H1 (cell line): ENCODE results near the gene KIF5C. TPM values are rescaled to one million over a fixed set of nuclear protein-coding genes. Genes with fewer than 3 reads are reported as not detected.

Source experiments
- CTCF ChIA-PET: fragments of 300-600 bp; sonication (Branson Sonifier 250); formaldehyde crosslinking; loops from one replicate; lab custom pipeline; 2021; ENCODE audit not compliant: partially characterized antibody; lab: Charles Lee
- POLR2A ChIA-PET: fragments of 300-600 bp; sonication (Branson Sonifier 250); formaldehyde crosslinking; loops from one replicate; lab custom pipeline; 2021; ENCODE audit warnings: inconsistent platforms; ENCODE audit not compliant: partially characterized antibody; lab: Charles Lee
- DNase-seq, 2 experiments: peaks; one replicate each; pipeline versions ENCODE4 v3.0.0 to v3.0.0-alpha.2; 2010 to 2022; ENCODE audit warnings: low spot score in 2 of 2, low read depth in 1 of 2, mixed read lengths in 1 of 2
- FAIRE-seq: peaks from 2 replicates; lab custom pipeline; 2011; peaks lifted over from hg19 to GRCh38; lab: Jason Lieb, UNC
- H2AFZ ChIP-seq: 2 replicates; pipeline ENCODE4 v1.8.1; 2012; ENCODE audit warnings: low read length, inconsistent platforms
- H2AK5ac ChIP-seq: 2 replicates; pipeline ENCODE4 v1.6.1; 2013; ENCODE audit warnings: low read depth, low read length
- H2BK120ac ChIP-seq: replicated peaks from 2 replicates; pipeline ENCODE3; 2013; ENCODE audit warnings: low read depth, low read length, inconsistent platforms
- H2BK12ac ChIP-seq: 2 replicates; pipeline ENCODE4 v1.6.1; 2013; ENCODE audit warnings: low read depth, low read length
- H2BK15ac ChIP-seq: 2 replicates; pipeline ENCODE4 v1.6.1; 2013; ENCODE audit warnings: low read length
- H2BK20ac ChIP-seq: 2 replicates; pipeline ENCODE4 v1.6.1; 2013; ENCODE audit warnings: low read length
- H2BK5ac ChIP-seq: 2 replicates; pipeline ENCODE4 v1.6.1; 2013; ENCODE audit warnings: low read depth, low read length
- H3K14ac ChIP-seq: 2 replicates; pipeline ENCODE4 v1.6.1; 2013; ENCODE audit warnings: inconsistent platforms; ENCODE audit not compliant: insufficient read length
- H3K18ac ChIP-seq: 2 replicates; pipeline ENCODE4 v1.6.1; 2013; ENCODE audit warnings: low read length; ENCODE audit errors: extremely low read depth
- H3K23ac ChIP-seq: 2 replicates; pipeline ENCODE4 v1.6.1; 2013; ENCODE audit warnings: inconsistent platforms; ENCODE audit not compliant: insufficient read length
- H3K23me2 ChIP-seq: 2 replicates; pipeline ENCODE4 v1.6.1; 2013; ENCODE audit warnings: low read depth, low read length
- H3K27ac ChIP-seq: 2 replicates; pipeline ENCODE4 v1.6.1; 2011; ENCODE audit warnings: low read depth, low read length, inconsistent platforms
- H3K27me3 ChIP-seq, 4 experiments: replicated peaks in 1 of 4; 1 replicate in 1 of 4; 2 replicates in 3 of 4; pipeline versions ENCODE4 v1.6.1 to v1.8.1; 2011 to 2013; ENCODE audit warnings: low read length in 3 of 4, mild to moderate bottlenecking in 3 of 4, inconsistent platforms in 2 of 4, mixed read lengths in 2 of 4, moderate library complexity in 1 of 4; ENCODE audit not compliant: control insufficient read depth in 3 of 4, insufficient read depth in 3 of 4; ENCODE audit errors: extremely low read depth in 1 of 4
- H3K36me3 ChIP-seq, 4 experiments: 2 replicates each; pipeline versions ENCODE4 v1.6.1 to v1.8.1; 2011 to 2013; ENCODE audit warnings: mild to moderate bottlenecking in 4 of 4, low read length in 3 of 4, moderate library complexity in 2 of 4, control low read depth in 1 of 4, inconsistent platforms in 1 of 4; ENCODE audit not compliant: insufficient read depth in 4 of 4, control insufficient read depth in 2 of 4
- H3K4ac ChIP-seq: replicated peaks from 2 replicates; pipeline ENCODE3; 2013; ENCODE audit warnings: low read length, low read depth, mixed read lengths, inconsistent platforms; ENCODE audit not compliant: insufficient read length
- H3K4me1 ChIP-seq, 4 experiments: replicated peaks in 1 of 4; 1 replicate in 1 of 4; 2 replicates in 3 of 4; pipeline versions ENCODE4 v1.6.1 to v1.8.1; 2011 to 2013; ENCODE audit warnings: low read length in 3 of 4, inconsistent platforms in 2 of 4, mixed read lengths in 1 of 4; ENCODE audit not compliant: insufficient read depth in 4 of 4, control insufficient read depth in 3 of 4
- H3K4me2 ChIP-seq, 2 experiments: 2 replicates each; pipeline versions ENCODE4 v1.6.1 to v1.8.1; 2011 to 2013; ENCODE audit warnings: low read depth in 2 of 2, low read length in 2 of 2, control low read depth in 1 of 2, inconsistent platforms in 1 of 2, mild to moderate bottlenecking in 1 of 2; ENCODE audit not compliant: insufficient read depth in 1 of 2
- H3K4me3 ChIP-seq, 4 experiments: fragments of 200-600, 300-600 bp in 1 of 4; sonication (generic), shearing (Covaris generic), sonication (Bioruptor Twin) in 1 of 4; 2 replicates each; pipeline versions ENCODE4 v1.5.1 to v1.8.1; 2011 to 2016; ENCODE audit warnings: low read length in 4 of 4, low read depth in 3 of 4, control low read depth in 2 of 4, inconsistent platforms in 2 of 4, mild to moderate bottlenecking in 2 of 4, mixed read lengths in 1 of 4, moderate library complexity in 1 of 4; ENCODE audit not compliant: insufficient read depth in 2 of 4; ENCODE audit errors: extremely low read depth in 1 of 4
- H3K56ac ChIP-seq: replicated peaks from 2 replicates; pipeline ENCODE3; 2013; ENCODE audit warnings: low read depth, mild to moderate bottlenecking, mixed read lengths, low read length, inconsistent platforms; ENCODE audit not compliant: insufficient read length
- H3K79me1 ChIP-seq: 2 replicates; pipeline ENCODE4 v1.6.1; 2013; ENCODE audit warnings: low read depth, low read length, control low read depth
- H3K79me2 ChIP-seq, 2 experiments: 2 replicates each; pipeline versions ENCODE4 v1.6.1 to v1.8.1; 2012 to 2013; ENCODE audit warnings: low read length in 2 of 2, mild to moderate bottlenecking in 2 of 2, inconsistent platforms in 1 of 2; ENCODE audit not compliant: insufficient read depth in 2 of 2, control insufficient read depth in 1 of 2
- H3K9ac ChIP-seq, 4 experiments: replicated peaks in 1 of 4; 1 replicate in 1 of 4; 2 replicates in 3 of 4; pipeline versions ENCODE4 v1.6.1 to v1.8.1; 2011 to 2013; ENCODE audit warnings: low read depth in 3 of 4, low read length in 3 of 4, control low read depth in 2 of 4, mild to moderate bottlenecking in 2 of 4, moderate library complexity in 2 of 4, inconsistent platforms in 1 of 4; ENCODE audit errors: extremely low read depth in 1 of 4
- H3K9me3 ChIP-seq, 2 experiments: 2 replicates each; pipeline versions ENCODE4 v1.6.1 to v1.8.1; 2012 to 2013; ENCODE audit warnings: mild to moderate bottlenecking in 2 of 2, moderate library complexity in 2 of 2, control low read depth in 1 of 2, inconsistent platforms in 1 of 2, low read depth in 1 of 2, low read length in 1 of 2, mixed read lengths in 1 of 2; ENCODE audit not compliant: insufficient read depth in 2 of 2
- H4K20me1 ChIP-seq, 2 experiments: replicated peaks in 1 of 2; 2 replicates each; pipeline versions ENCODE3 to v1.8.1; 2011 to 2013; ENCODE audit warnings: inconsistent platforms in 2 of 2, low read length in 2 of 2, mild to moderate bottlenecking in 1 of 2; ENCODE audit not compliant: insufficient read depth in 2 of 2, control insufficient read depth in 1 of 2
- H4K5ac ChIP-seq: 2 replicates; pipeline ENCODE4 v1.6.1; 2013; ENCODE audit warnings: low read length, low read depth, mixed read lengths, inconsistent platforms; ENCODE audit not compliant: insufficient read length
- H4K8ac ChIP-seq: 2 replicates; pipeline ENCODE4 v1.8.0; 2013; ENCODE audit warnings: mild to moderate bottlenecking, moderate library complexity, low read length, inconsistent platforms; ENCODE audit not compliant: insufficient read depth; ENCODE audit errors: extremely low read depth
- H4K91ac ChIP-seq: replicated peaks from 2 replicates; pipeline ENCODE3; 2013; ENCODE audit warnings: low read length, mixed read lengths, inconsistent platforms; ENCODE audit not compliant: insufficient read length
- ATF2 ChIP-seq: IDR thresholded peaks from 2 replicates; pipeline ENCODE4 v1.6.1; 2012; ENCODE audit warnings: low read length, inconsistent platforms
- CEBPB ChIP-seq: IDR thresholded peaks from 2 replicates; pipeline ENCODE4 v1.6.1; 2012; ENCODE audit warnings: low read depth, low read length
- EP300 ChIP-seq, 2 experiments: IDR thresholded peaks; 1 replicate in 1 of 2; 2 replicates in 1 of 2; pipeline ENCODE4 v1.6.1; 2011 to 2012; ENCODE audit warnings: low read depth in 2 of 2, low read length in 2 of 2, mild to moderate bottlenecking in 2 of 2, borderline replicate concordance in 1 of 2, inconsistent platforms in 1 of 2, moderate library complexity in 1 of 2
- KDM4A ChIP-seq: IDR thresholded peaks from one replicate; pipeline ENCODE4 v1.7.1; 2012; ENCODE audit warnings: low read depth, mild to moderate bottlenecking, moderate library complexity, low read length, inconsistent platforms; ENCODE audit not compliant: severe bottlenecking
- PHF8 ChIP-seq: fragments of 200-600 bp; sonication (generic); conservative IDR thresholded peaks from 2 replicates; pipeline ENCODE4 v1.7.1; 2012; ENCODE audit warnings: low read depth, mild to moderate bottlenecking, inconsistent platforms, low read length, moderate library complexity
- SRF ChIP-seq: IDR thresholded peaks from 2 replicates; pipeline ENCODE4 v1.6.1; 2011; ENCODE audit warnings: mild to moderate bottlenecking, low read depth, low read length, moderate library complexity
- SUZ12 ChIP-seq: fragments of 200-600 bp; sonication (generic); IDR thresholded peaks from 2 replicates; pipeline ENCODE4 v1.6.1; 2012; ENCODE audit warnings: mild to moderate bottlenecking, inconsistent platforms, low read length, moderate library complexity, mixed read lengths
- TAF1 ChIP-seq: IDR thresholded peaks from 2 replicates; pipeline ENCODE4 v1.6.1; 2011; ENCODE audit warnings: mild to moderate bottlenecking, low read depth, low read length
- TAF7 ChIP-seq: optimal IDR thresholded peaks from 2 replicates; pipeline ENCODE3; 2011; ENCODE audit warnings: low read depth, mild to moderate bottlenecking, inconsistent platforms, low read length, moderate library complexity, borderline replicate concordance
- YY1 ChIP-seq: IDR thresholded peaks from 2 replicates; pipeline ENCODE4 v1.6.1; 2011; ENCODE audit warnings: low read depth, mild to moderate bottlenecking, low read length
- ZNF274 ChIP-seq: IDR thresholded peaks from 2 replicates; pipeline ENCODE4 v1.7.0; 2012; ENCODE audit warnings: low read length, borderline replicate concordance; ENCODE audit errors: extremely low read depth
- WGBS, 2 experiments: shearing (Covaris generic) in 1 of 2; methylation state at CpG; one replicate each; pipeline versions ENCODE4 v1.1.6 to v1.1.7; 2013 to 2015; ENCODE audit warnings: low lambda C conversion rate in 2 of 2, mixed read lengths in 2 of 2, inconsistent platforms in 1 of 2, low coverage in 1 of 2, missing lambda C conversion rate in 1 of 2; ENCODE audit not compliant: insufficient replicate concordance in 2 of 2, insufficient coverage in 1 of 2, insufficient read length in 1 of 2; ENCODE audit errors: extremely low coverage in 1 of 2, missing lambda C conversion rate in 1 of 2; 5-methylcytosine and 5-hydroxymethylcytosine counted together
- polyA plus RNA-seq, 7 experiments: library from polyadenylated mRNA; depleted of rRNA in 3 of 7; stranded (reverse) in 5 of 7; unstranded in 2 of 7; fragments of >200 nt in 5 of 7; fragments of 200-250 nt in 2 of 7; gene quantifications; 1 replicate in 5 of 7; 2 replicates in 1 of 7; 4 replicates in 1 of 7; pipeline versions ENCODE4 v1.2.1 to v1.2.3, GENCODE V29; 2011 to 2013; ENCODE audit warnings: missing spikeins in 2 of 7, mixed read lengths in 2 of 7
- total RNA-seq: library from RNA; stranded (reverse); fragmentation: NEBNext Ultra II Directional; extraction: Animal tissue kit (Norgen Biotek cat#: 25700); gene quantifications from 2 replicates; pipeline ENCODE4 v1.2.1, GENCODE V29; 2021
- TF ChIP-seq, protein P1 (sequence below): IDR thresholded peaks from 2 replicates; pipeline ENCODE4 v1.6.1; 2011; ENCODE audit warnings: low read depth, mild to moderate bottlenecking, low read length; ENCODE audit not compliant: insufficient read depth

The KIF5C gene
- total and polyA plus RNA-seq, 2 of the 8 experiments (the other 6 are each of a cell fraction or from before 2014, with no cell fraction given): 16.3 to 66.4 TPM

- no peak for DNase-seq
- WGBS, 2 experiments: 99% methylated on average over 4 of the region's 4 CpGs; no CpG with 5 or more reads in 1 of the 2 experiments
- no peaks in the 10 kb centered on the region; a peak in 2 of 7 replicates for H3K27me3 ChIP-seq
- TF ChIP-seq CEBPB: no peak
- TF ChIP-seq SUZ12: no peak
- TF ChIP-seq PHF8: no peak
- no peak for TF ChIP-seq ZNF274
- TF ChIP-seq ATF2: no peak
- no peak for TF ChIP-seq EP300 (IDR thresholded peaks at IDR 0.05; ENCODE audit: borderline replicate concordance in 1 of 2, low read depth in 2 of 2, low read length in 2 of 2)
- TF ChIP-seq, protein P1, sequence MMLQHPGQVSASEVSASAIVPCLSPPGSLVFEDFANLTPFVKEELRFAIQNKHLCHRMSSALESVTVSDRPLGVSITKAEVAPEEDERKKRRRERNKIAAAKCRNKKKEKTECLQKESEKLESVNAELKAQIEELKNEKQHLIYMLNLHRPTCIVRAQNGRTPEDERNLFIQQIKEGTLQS: no peak
- TF ChIP-seq KDM4A: no peak
- no peak for TF ChIP-seq TAF1
- TF ChIP-seq SRF: no peak
- TF ChIP-seq TAF7: no peak
- no peak for TF ChIP-seq YY1
Observed at GRCh38 chr2:149031396-149031795, 156.4 kb downstream of the KIF5C start.

More at GRCh38 chr2:149031396-149031795, 156.4 kb downstream of the KIF5C start:
- Histone ChIP-seq H3K23me2 (no peaks in the 10 kb centered on the region), H4K91ac (no peak overlapping the region), H2BK120ac (no peak overlapping the region), H3K9ac (no peak overlapping the region), H2AK5ac (no peak overlapping the region), H3K4me2 (no peak overlapping the region), H4K5ac (no peak overlapping the region), H3K23ac (no peak overlapping the region), H3K4me3 (no peak overlapping the region), H3K14ac (no peak overlapping the region), H2BK20ac (no peak overlapping the region), H3K4ac (no peak overlapping the region), H2AFZ (no peak overlapping the region), H4K8ac (no peak overlapping the region), H3K4me1 (peaks cover 4 to 14% (median 9%) of the 10 kb centered on the region in 4 experiments; a peak in 6 of 7 replicates), H3K56ac (no peak overlapping the region), H4K20me1 (no peaks in the 10 kb centered on the region), H2BK15ac (no peak overlapping the region), H3K79me2 (no peaks in the 10 kb centered on the region), H2BK5ac (no peak overlapping the region), H2BK12ac (no peak overlapping the region), H3K27ac (no peak overlapping the region), H3K36me3 (no peaks in the 10 kb centered on the region), H3K18ac (no peak overlapping the region), H3K9me3 (no peaks in the 10 kb centered on the region), H3K79me1 (no peaks in the 10 kb centered on the region)
- no peak for FAIRE-seq
- CTCF ChIA-PET: interaction anchor here (0.6 to 22.0 kb wide), 5 partner anchors 8 to 335 kb away, joined by 3 to 277 read pairs (median 3); partner anchors contain the start of gene LYPD6B
- POLR2A ChIA-PET: no interaction called here
